HG03280 (cell line): Measurements from ENCODE around the gene GLTP.

Experiments used
- ATAC-seq: cut with Tn5 transposase; IDR thresholded peaks from one replicate; pipeline ENCODE4 v1.9.1; 2021; ENCODE audit warnings: mild to moderate bottlenecking, moderate library complexity; ENCODE audit not compliant: unreplicated experiment

Gene GLTP

DNA sequence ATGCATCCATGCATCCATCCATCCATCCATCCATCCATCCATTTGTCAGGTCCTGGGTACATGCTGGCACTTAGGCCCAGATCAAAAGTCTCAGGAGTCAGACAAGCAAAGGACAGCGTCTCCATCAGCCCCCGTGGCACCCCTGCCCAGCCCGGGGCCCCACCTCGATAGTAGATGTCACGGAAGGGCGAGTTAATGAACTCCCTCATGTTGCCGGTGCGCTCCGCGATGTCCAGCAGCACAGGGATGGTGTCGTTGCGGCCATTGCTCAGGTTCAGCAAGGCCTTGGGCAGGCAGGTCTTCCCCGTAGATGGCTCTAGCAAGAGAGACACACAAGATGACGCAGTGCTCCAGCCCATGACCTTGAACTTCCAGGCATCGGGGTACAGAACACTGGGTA lies 77.5 kb downstream of the GLTP start:
- ATAC-seq: no peak
